SH-SY5Y (cell line): Measurements from ENCODE around the gene TNPO3.

Experiments used
- GATA2 ChIP-seq: IDR thresholded peaks from 2 replicates; pipeline ENCODE4 v1.6.1; 2011; ENCODE audit warnings: mild to moderate bottlenecking, low read depth, low read length
- GATA3 ChIP-seq: IDR thresholded peaks from 2 replicates; pipeline ENCODE4 v1.6.1; 2011; ENCODE audit warnings: low read depth, mild to moderate bottlenecking, low read length, moderate library complexity

DNA sequence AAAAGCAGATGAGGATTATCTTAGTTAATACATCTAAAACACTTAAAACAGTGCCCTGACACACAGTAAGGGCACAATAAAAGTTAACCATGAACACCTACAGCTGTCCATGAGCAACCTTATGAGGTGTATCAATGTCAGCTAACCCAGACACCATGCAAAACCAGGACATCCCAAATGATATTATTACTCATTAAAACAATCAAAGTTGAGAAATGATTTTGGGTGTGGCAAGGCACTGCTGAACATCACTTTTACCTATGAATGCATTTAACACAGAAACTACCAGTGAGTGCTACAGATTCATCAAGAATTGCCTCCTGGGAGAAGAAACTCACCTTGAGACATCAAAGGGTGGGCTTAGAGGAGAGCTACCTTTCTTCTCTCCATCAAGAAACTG, 98.9 kb downstream of the TNPO3 start:
- TF ChIP-seq GATA2 (no peak), GATA3 (no peak)
